Stimulated activated CD4-positive, alpha-beta T cell treated with anti-CD3 and anti-CD28 coated beads, Interleukin-1b, Interleukin-23, amount 100 ng/mL, for 24 hours (primary cell): Measurements from ENCODE around the gene COL17A1.

Experiments used
- DNase-seq, 4 experiments: peaks; one replicate each; pipeline ENCODE4 v3.0.0-alpha.2; 2020; ENCODE audit warnings: low read depth in 4 of 4, low spot score in 1 of 4

The COL17A1 gene

GRCh38 chr10:104085801-104086400 is at the start of gene COL17A1:
COL17A1 (minus strand) TSS chr10:104085880; CDS start chr10:104080673, 5,207 bp downstream.
- DNase-seq = no peak

DNA sequence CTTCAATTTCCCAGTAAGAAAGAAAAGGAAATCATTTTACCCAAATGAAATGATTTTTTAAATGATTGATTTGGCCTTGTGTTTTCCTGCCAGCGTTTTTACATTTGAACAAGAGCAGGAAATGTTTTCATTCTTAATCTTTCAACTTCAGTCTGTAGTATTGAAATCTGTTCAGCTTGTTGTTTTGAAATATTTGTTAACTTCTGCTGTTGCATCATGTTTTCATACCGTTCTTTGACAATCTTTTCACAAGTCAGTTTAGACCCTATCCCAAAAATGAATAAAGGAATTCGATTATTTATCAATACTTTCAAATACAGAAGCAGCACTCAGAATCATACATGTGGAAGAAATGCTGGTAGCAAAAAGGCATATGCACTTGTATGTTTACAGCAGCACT is 44.4 kb upstream of the COL17A1 start:
- DNase-seq = no peak

GRCh38 chr10:104128214-104128613 is 42.5 kb upstream of the COL17A1 start:
- DNase-seq = no peak

DNA sequence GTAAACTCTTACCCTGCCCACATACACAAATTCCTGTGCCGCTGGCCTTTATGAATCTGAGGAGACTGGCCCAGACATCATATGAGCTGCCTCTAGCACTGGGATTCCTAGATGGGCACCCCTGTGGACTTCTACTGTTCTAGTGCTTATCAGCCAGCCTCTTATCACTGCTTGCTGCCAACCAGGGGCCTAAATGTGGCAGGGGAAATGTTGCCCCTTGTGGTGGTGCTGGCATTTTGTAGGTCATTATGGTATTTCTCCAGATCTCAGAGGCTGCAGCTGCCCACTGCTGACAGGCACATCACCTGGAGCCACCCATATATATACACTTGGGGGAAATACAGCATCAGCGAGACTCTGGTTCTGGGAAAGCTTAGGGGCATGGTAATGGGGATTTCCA is 41.7 kb upstream of the COL17A1 start:
- no peak for DNase-seq

DNA sequence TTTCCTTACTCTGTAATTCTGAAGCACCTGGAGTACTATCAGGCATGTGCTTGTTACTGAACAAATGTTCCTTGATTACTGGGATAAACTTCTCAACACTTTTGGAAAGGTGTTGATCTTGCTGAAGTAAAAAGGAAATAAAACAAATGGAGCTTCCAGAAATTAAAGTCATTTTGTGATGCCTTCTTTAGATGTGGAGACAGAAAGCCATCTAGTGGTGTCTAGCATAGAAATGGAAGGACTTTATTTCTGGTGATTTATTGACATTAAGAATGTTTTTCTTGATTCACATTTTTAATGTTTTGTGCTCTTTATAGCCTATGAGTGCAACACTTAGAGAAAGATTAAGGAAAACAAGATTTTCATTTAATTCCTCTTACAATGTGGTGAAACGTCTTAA is 37.7 kb upstream of the COL17A1 start:
- DNase-seq = no peak

GRCh38 chr10:104122225-104123107 is 36.8 kb upstream of the COL17A1 start:
- DNase-seq = peak in 1 of 4 experiments; percentile 5

- DNase-seq = peak; percentile 86 to 98 (median 94)
Observed at GRCh38 chr10:104121485-104122224, 36.0 kb upstream of the COL17A1 start, which contains the start of gene SFR1. SFR1 (plus strand) TSS chr10:104122171; CDS start chr10:104122184, 13 bp downstream.

DNA sequence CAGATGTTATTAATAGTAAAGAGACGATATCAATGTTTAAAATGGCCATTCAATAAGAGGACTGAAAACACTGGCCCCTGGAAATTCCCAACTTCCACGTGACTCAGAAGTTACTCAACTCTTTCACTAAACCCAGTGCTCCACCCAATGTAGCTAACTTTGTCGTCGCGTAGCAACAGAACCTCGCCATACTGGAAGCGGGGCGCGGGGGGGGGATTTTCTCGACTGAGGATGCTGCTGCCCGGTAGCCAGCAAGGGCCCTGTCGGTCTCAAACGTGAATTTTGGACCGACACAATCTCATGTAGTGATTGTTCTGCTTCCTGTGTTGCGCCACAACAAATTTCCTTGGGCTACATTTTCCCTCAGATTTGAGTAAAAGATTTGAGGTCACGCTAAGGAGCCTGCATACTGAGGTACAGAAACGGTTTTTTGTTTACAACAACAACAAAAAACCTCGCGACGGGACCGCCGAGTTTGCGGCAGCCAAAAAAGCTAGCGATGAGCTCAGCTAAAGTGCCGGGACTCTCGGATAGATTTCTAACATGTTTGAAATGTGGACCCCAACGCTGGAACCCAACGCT is 35.3 kb upstream of the COL17A1 start:
- DNase-seq = peak; percentile 55 to 78 (median 74)

- DNase-seq = no peak
Observed at GRCh38 chr10:104120512-104120902, 34.8 kb upstream of the COL17A1 start.

DNA sequence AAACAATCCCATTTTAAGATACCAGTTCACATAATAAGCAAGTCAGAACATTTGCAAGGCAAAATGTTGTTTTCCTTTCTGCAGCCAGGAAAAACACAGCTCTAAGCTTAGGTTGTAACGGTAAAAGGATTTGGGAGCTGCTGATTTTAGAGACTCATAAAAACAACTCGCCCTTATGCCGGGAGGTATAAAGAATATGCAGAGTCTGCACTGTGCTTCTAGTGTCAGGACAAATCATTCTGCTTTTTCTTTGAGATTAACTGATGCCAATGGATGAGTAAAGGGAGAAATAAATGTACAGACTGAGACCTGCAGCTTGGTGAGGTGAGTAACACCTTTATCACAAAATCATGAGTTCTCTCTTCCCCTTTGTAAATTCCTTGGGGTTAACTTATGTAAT is 34.3 kb upstream of the COL17A1 start:
- no peak for DNase-seq

DNA sequence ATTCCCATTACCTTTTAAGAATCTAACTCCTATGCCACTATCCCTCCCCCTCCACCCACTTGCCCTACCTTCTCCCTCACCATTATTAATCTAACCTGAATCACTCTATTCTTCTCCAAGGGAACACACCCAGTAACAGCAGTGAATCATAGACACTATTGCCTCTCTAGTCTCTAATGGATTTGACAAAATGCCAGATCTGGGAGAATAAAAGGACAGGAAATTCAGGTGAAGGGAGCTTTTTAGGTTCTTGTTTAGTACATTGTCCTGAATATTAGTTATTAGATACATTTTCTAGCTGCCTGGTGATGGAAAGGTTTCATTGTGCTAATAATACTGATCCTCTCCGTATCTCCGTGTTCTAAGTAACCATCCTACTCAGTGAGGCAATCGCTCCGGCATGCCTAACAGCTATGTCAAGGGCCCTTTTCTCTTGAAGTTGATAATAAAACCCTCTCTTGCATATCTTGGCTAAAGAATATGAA is 32.2 kb upstream of the COL17A1 start:
- DNase-seq = no peak

- DNase-seq = no peak
Observed at GRCh38 chr10:104113376-104113956, 27.8 kb upstream of the COL17A1 start.

- DNase-seq = no peak
Observed at GRCh38 chr10:104109908-104110662, 24.4 kb upstream of the COL17A1 start.

DNA sequence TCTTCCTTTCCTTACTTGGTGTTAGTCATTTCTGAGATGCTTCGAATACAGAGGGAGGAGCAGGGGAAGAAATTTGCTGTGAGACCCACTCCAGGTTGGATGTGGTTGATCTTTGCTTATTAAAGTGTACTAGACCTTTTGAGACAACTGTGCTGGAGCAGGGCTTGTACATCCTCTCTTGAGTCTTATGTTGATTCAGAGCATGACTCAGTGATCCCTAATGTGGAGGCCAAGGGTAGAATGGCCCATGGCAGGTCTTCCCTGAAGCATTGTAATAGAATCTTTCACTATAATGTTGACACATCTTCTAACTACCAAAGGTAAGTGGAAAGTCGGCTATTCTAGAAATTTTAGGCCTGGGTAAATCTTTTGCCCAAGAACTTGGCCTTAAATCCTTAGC is 19.2 kb upstream of the COL17A1 start:
- no peak for DNase-seq

DNA sequence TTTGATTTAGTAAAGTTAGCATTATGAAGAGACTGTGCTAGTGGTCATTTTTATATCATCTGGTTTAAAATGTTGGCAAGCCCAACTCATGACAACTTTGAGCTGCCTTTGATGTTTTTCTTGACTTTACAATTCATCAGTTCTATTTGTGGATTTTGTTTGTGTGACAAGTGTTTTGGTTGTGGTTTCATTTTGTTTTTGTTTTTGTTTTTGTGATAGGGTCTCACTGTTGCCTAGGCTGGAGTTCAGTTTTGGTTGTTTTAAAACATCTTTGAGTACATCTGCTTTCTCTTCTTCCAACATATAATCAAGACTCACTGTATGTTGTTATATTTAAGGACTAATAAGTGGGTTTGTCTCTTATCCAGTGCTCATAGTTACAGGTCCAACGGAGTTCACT is 18.7 kb upstream of the COL17A1 start:
- no peak for DNase-seq

- DNase-seq = no peak
Observed at GRCh38 chr10:104103956-104104355, 18.3 kb upstream of the COL17A1 start.

DNA sequence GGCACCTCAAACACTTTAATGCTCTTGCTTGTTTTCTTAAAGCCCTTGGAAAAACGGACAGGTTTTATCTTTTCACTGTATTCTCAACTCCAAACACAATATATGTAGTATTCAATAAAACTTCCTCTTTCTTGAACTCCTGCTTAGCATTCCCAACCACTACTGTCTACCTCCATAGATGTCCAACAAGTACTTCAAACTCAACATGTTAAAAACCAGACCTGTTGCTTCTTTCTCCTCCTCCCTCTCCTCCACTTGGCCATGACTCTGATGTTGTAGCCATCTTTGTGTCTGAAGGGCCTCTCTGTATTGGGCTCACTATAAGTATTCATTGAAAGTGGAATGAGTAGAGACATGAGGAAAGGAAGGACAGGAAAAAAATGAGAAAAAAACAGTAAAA is 16.2 kb upstream of the COL17A1 start:
- no peak for DNase-seq

DNA sequence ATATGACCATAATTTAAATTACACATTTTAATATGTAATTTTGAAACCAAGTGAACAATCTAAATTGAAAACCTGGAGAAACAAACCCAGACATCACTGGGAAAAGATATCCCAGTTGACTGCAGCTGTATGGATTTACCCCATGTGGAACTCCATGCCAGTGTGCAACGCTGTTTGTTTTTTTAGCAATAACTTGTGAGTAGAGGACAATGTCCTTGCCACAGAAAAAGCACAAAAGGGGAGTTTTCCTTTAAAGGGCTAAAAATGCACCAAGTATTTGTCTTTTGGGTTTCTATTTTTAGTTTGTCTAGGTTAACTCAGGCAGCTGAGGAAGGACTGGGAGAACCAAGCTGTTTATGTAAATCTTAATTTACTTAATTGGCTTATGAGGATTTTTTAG is 15.1 kb upstream of the COL17A1 start:
- DNase-seq = no peak

GRCh38 chr10:104099941-104100340 is 14.3 kb upstream of the COL17A1 start:
- no peak for DNase-seq

DNA sequence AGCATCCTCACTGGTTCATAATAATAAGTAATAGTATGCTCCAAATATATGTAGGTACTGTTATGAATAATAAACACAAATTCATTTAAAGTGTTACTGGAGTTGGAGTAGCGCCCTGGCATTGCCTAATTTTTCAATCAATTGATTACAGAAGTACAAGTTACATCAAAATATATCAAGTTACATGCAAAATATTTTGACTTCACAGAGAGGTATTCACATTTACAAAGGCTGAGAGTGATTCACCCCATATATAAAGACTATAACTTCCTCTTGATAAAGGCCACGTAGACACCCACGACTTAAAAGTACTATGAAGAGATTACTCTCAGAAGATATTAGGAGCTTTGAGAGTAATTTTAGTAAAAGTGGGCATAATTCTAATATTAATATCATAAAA is 13.6 kb upstream of the COL17A1 start:
- no peak for DNase-seq
